ENCODE results near the gene GAMT. TPM values are rescaled to one million over a fixed set of nuclear protein-coding genes. Genes with fewer than 3 reads are reported as not detected.

GAMT gene
- total and polyA plus RNA-seq, 2 of the 13 experiments (the other 11 are each of a cell fraction or from before 2014, with no cell fraction given) = 115 to 124 TPM

GRCh38 chr19:1397838-1398237, 3.5 kb downstream of the GAMT start:
- intact Hi-C loops (cut with micrococcal nuclease; ENCODE audit: unreplicated experiment) (no loop called here), in situ Hi-C loops (cut with HindIII; ENCODE audit: extremely low pct_ligation_motif_present, low pct_unique_long_range_greater_than_20kb) (no loop called here)
- WGBS (ENCODE audit: low lambda C conversion rate) = 93% methylated on average over 9 of the region's 9 CpGs
- Histone ChIP-seq H4K20me1 (ENCODE audit: insufficient read depth, low read length) (no peaks in the 10 kb centered on the region), H3K27ac (ENCODE audit: extremely low read length, insufficient read depth, low read length) (no peak overlapping the region), H3K4me1 (ENCODE audit: insufficient read depth, low read length) (peaks cover 53% of the 10 kb centered on the region), H3K4me2 (ENCODE audit: low read depth, low read length) (no peak overlapping the region), H3K9me3 (ENCODE audit: low read length) (no peaks in the 10 kb centered on the region), H3K27me3 (ENCODE audit: control insufficient read depth in 1 of 2, insufficient read depth in 2 of 2, low read length in 2 of 2) (no peaks in the 10 kb centered on the region), H3K4me3 (replicated peaks in 1 of 3; ENCODE audit: insufficient read depth in 1 of 3, low read depth in 2 of 3, low read length in 3 of 3) (no peak overlapping the region), H2AFZ (ENCODE audit: low read length) (no peak overlapping the region), H3K79me2 (ENCODE audit: insufficient read depth, low read length) (no peaks in the 10 kb centered on the region), H3K36me3 (replicated peaks in 1 of 2; ENCODE audit: control insufficient read depth in 1 of 2, insufficient read depth in 2 of 2, low read length in 2 of 2) (peaks cover 0 to 10% of the 10 kb centered on the region in 2 experiments; a peak in 1 of 5 replicates), H3K9ac (ENCODE audit: insufficient read depth, low read depth, low read length) (no peak overlapping the region)
- FAIRE-seq (no peak), DNase-seq (ENCODE audit: low spot score) (no peak), ATAC-seq (no peak)
- TF ChIP-seq HNRNPH1 (optimal IDR thresholded peaks at IDR 0.05; ENCODE audit: low read depth, low read length) (no peak), ZFP36 (IDR thresholded peaks at IDR 0.05; ENCODE audit: borderline replicate concordance, low read depth, low read length, partially characterized antibody) (peak; percentile 82), MEF2D (CRISPR knock-in tag; IDR thresholded peaks at IDR 0.05) (no peak), ZMYM3 (CRISPR knock-in tag; IDR thresholded peaks at IDR 0.05) (peak; percentile 86), CHD4 (IDR thresholded peaks at IDR 0.05; ENCODE audit: borderline replicate concordance, low read length) (peak; percentile 36; the same call in 1 of the 2 replicates)
- TF ChIP-seq, protein P1, sequence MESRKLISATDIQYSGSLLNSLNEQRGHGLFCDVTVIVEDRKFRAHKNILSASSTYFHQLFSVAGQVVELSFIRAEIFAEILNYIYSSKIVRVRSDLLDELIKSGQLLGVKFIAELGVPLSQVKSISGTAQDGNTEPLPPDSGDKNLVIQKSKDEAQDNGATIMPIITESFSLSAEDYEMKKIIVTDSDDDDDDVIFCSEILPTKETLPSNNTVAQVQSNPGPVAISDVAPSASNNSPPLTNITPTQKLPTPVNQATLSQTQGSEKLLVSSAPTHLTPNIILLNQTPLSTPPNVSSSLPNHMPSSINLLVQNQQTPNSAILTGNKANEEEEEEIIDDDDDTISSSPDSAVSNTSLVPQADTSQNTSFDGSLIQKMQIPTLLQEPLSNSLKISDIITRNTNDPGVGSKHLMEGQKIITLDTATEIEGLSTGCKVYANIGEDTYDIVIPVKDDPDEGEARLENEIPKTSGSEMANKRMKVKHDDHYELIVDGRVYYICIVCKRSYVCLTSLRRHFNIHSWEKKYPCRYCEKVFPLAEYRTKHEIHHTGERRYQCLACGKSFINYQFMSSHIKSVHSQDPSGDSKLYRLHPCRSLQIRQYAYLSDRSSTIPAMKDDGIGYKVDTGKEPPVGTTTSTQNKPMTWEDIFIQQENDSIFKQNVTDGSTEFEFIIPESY (CRISPR knock-in tag; IDR thresholded peaks at IDR 0.05) = peak; percentile 76
- CTCF ChIA-PET (ENCODE audit: low intra/inter-chr PET ratio, low total read pairs) = no interaction called here
- POLR2A ChIA-PET = no interaction called here
- BruUV-seq (replicated peaks) = TSS peak; percentile 43

Data from HepG2 (cell line).